GM12891 (cell line): ENCODE measurements around the gene CSPG4.

ENCODE experiments used
- POLR2A ChIP-seq: IDR thresholded peaks from 2 replicates; pipeline ENCODE4 v1.6.1; 2011; ENCODE audit warnings: low read depth, low read length, control low read depth
- POLR2AphosphoS5 ChIP-seq: IDR thresholded peaks from 2 replicates; pipeline ENCODE4 v1.6.1; 2011; ENCODE audit warnings: low read depth, low read length, control low read depth
- POU2F2 ChIP-seq: IDR thresholded peaks from 2 replicates; pipeline ENCODE4 v1.6.1; 2011; ENCODE audit warnings: low read depth, mild to moderate bottlenecking, control low read depth, low read length, moderate library complexity
- SPI1 ChIP-seq: IDR thresholded peaks from 2 replicates; pipeline ENCODE4 v1.6.1; 2011; ENCODE audit warnings: low read depth, low read length, control low read depth
- TAF1 ChIP-seq: IDR thresholded peaks from 2 replicates; pipeline ENCODE4 v1.6.1; 2011; ENCODE audit warnings: low read depth, low read length, control low read depth

DNA sequence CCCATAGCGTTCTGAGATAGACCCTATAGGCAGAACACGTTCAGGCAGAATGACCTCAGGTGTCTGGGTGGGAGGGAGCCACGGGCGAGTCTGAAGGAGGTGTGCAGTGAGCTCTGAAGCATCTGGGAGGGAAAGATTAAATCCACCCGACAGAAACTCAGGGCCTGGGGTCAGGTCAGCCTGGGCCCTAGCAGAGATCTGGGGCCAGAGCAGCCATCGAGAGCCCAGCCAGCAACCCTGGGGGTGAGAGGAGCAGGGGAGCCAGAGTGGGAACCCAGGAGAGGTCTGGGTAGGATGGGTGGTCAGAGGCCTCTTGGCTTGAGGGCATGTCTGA, 42.8 kb downstream of the CSPG4 start:
- TF ChIP-seq POLR2AphosphoS5 (no peak), TAF1 (no peak), POLR2A (no peak), SPI1 (no peak), POU2F2 (no peak)
